Panc1 (cell line): ENCODE measurements around the gene CDC14B. TPM values are rescaled to one million over a fixed set of nuclear protein-coding genes. Genes with fewer than 3 reads are reported as not detected.

Source experiments
- ATAC-seq: fragments of 200-7000 bp; cut with Tn5 transposase; 2 replicates; pipeline ENCODE4 v1.9.1; 2020; ENCODE audit warnings: mild to moderate bottlenecking, moderate library complexity
- BruUV-seq: library from RNA; stranded (reverse); fragments of 400-500 nt; replicated peaks from 2 replicates; lab custom pipeline; 2021; lab: Mats Ljungman, UMichigan
- CTCF ChIA-PET: fragments of 300-600 bp; sonication (Branson Sonifier 250); formaldehyde crosslinking; loops from one replicate; lab custom pipeline; 2022; ENCODE audit warnings: antibody characterized with exemption; lab: Charles Lee
- POLR2A ChIA-PET: fragments of 300-600 bp; sonication (Branson Sonifier 250); formaldehyde crosslinking; loops from one replicate; lab custom pipeline; 2022; ENCODE audit warnings: antibody characterized with exemption; lab: Charles Lee
- DNase-seq: peaks from one replicate; pipeline ENCODE4 v3.0.0-alpha.2; 2010; ENCODE audit warnings: low read depth, low spot score
- H3K27ac ChIP-seq: 2 replicates; pipeline ENCODE4 v1.5.1; 2011; ENCODE audit warnings: mild to moderate bottlenecking, low read length, inconsistent platforms
- H3K27me3 ChIP-seq: fragments of 200-500 bp; sonication (Bioruptor generic); 2 replicates; pipeline ENCODE4 v1.6.0; 2014; ENCODE audit warnings: low read length, inconsistent platforms; ENCODE audit not compliant: control insufficient read depth, insufficient read depth
- H3K36me3 ChIP-seq: fragments of 200-500 bp; sonication (Bioruptor generic); 2 replicates; pipeline ENCODE4 v1.5.1; 2014; ENCODE audit warnings: inconsistent platforms, mild to moderate bottlenecking, low read length, moderate library complexity; ENCODE audit not compliant: control insufficient read depth, insufficient read depth
- H3K4me1 ChIP-seq: 2 replicates; pipeline ENCODE4 v1.5.1; 2011; ENCODE audit warnings: inconsistent platforms, mild to moderate bottlenecking, low read length, moderate library complexity; ENCODE audit not compliant: control insufficient read depth, insufficient read depth
- H3K4me3 ChIP-seq, 2 experiments: 2 replicates each; pipeline ENCODE4 v1.5.1; 2011 to 2012; ENCODE audit warnings: low read depth in 2 of 2, low read length in 2 of 2, mild to moderate bottlenecking in 2 of 2, inconsistent platforms in 1 of 2, moderate library complexity in 1 of 2
- H3K9me3 ChIP-seq: fragments of 200-500 bp; sonication (Bioruptor generic); 2 replicates; pipeline ENCODE4 v1.5.1; 2014; ENCODE audit warnings: low read depth, mild to moderate bottlenecking, inconsistent platforms, low read length, moderate library complexity; ENCODE audit not compliant: control insufficient read depth, insufficient read depth
- POLR2AphosphoS5 ChIP-seq: IDR thresholded peaks from 2 replicates; pipeline ENCODE4 v1.6.1; 2012; ENCODE audit warnings: mild to moderate bottlenecking, low read depth, low read length, moderate library complexity
- SIN3A ChIP-seq: IDR thresholded peaks from 2 replicates; pipeline ENCODE4 v1.6.1; 2012; ENCODE audit warnings: low read depth, mild to moderate bottlenecking, low read length, moderate library complexity, borderline replicate concordance; ENCODE audit not compliant: insufficient read depth
- TCF7L2 ChIP-seq: IDR thresholded peaks from 2 replicates; pipeline ENCODE4 v1.6.1; 2011; ENCODE audit warnings: mild to moderate bottlenecking, low read depth, low read length, inconsistent platforms
- in situ Hi-C: cut with HindIII; loops from 2 replicates; pipeline ENCODE4 v1.10.0; 2016; ENCODE audit warnings: low sequenced_read_pairs, low pct_unique_long_range_greater_than_20kb
- intact Hi-C: fragments of 100-400 bp; cut with micrococcal nuclease; formaldehyde crosslinking; loops from one replicate; pipeline ENCODE4 v1.10.0; 2022; ENCODE audit not compliant: unreplicated experiment
- total RNA-seq: library from RNA; stranded (reverse); gene quantifications from one replicate; pipeline ENCODE4 v1.2.1, GENCODE V29; 2021; ENCODE audit not compliant: unreplicated experiment
- TF ChIP-seq, protein P1 (sequence below), 2 experiments: IDR thresholded peaks; 2 replicates each; pipeline ENCODE4 v1.6.1; 2011 to 2012; ENCODE audit warnings: low read depth in 2 of 2, control low read depth in 1 of 2, low read length in 1 of 2, mild to moderate bottlenecking in 1 of 2, moderate library complexity in 1 of 2; ENCODE audit not compliant: insufficient read depth in 1 of 2
- TF ChIP-seq, protein P2 (sequence below): fragments of 450-650 bp; IDR thresholded peaks from 2 replicates; pipeline ENCODE4 v1.5.1; 2017; ENCODE audit warnings: mild to moderate bottlenecking

CDC14B gene
- total RNA-seq, 1 experiment from 2014 or later = 11.8 TPM

DNA sequence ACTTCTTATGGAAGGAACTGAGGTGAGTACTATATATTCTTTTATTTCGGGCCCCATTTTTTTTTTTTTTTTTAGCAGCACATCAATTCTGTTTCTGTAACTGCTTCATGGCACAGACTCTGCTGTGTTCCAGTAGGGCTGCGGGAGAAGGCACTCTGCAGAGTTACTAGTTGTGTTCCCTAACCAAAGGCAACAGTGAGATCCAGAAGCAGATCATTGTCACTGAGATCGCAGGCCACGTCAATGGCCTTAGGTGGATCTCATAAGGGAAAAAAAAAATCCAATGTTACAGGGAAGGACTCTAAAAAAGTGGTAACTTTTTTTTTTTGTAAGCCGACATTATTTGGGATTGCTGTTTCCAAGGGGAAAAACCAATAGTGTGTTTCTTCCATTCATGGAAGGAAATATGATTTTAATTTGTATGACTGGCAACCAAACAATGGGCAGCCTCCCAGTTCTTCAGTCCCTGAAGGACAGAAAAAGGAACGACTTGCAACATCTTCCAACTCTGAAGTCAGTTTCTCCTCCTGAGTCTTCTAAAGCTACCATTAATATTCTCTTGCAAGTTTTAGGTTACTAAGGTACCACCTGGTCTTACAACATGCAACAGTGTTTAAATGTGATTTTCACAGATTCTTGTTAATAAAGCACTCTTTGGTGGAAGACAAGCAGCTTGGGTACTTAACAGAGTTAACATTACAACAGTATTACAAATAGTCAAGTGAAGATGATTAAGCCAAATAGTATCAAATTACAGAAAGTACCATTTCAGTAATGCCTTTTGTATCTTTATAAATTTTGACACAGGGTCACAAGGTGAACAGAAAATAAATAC lies 116.9 kb downstream of the CDC14B start:
- DNase-seq (no peak), ATAC-seq (no peak)
- BruUV-seq = no TSS peak
- ChIA-PET CTCF (no interaction called here), POLR2A (no interaction called here)
- Histone ChIP-seq H3K27me3 (no peaks in the 10 kb centered on the region), H3K4me1 (no peaks in the 10 kb centered on the region), H3K27ac (no peak overlapping the region), H3K36me3 (no peaks in the 10 kb centered on the region), H3K4me3 (no peak overlapping the region), H3K9me3 (no peaks in the 10 kb centered on the region)
- intact Hi-C loops = no loop called here
- in situ Hi-C loops = no loop called here
- TF ChIP-seq POLR2AphosphoS5 = no peak
- TF ChIP-seq SIN3A = no peak
- TF ChIP-seq, protein P1, sequence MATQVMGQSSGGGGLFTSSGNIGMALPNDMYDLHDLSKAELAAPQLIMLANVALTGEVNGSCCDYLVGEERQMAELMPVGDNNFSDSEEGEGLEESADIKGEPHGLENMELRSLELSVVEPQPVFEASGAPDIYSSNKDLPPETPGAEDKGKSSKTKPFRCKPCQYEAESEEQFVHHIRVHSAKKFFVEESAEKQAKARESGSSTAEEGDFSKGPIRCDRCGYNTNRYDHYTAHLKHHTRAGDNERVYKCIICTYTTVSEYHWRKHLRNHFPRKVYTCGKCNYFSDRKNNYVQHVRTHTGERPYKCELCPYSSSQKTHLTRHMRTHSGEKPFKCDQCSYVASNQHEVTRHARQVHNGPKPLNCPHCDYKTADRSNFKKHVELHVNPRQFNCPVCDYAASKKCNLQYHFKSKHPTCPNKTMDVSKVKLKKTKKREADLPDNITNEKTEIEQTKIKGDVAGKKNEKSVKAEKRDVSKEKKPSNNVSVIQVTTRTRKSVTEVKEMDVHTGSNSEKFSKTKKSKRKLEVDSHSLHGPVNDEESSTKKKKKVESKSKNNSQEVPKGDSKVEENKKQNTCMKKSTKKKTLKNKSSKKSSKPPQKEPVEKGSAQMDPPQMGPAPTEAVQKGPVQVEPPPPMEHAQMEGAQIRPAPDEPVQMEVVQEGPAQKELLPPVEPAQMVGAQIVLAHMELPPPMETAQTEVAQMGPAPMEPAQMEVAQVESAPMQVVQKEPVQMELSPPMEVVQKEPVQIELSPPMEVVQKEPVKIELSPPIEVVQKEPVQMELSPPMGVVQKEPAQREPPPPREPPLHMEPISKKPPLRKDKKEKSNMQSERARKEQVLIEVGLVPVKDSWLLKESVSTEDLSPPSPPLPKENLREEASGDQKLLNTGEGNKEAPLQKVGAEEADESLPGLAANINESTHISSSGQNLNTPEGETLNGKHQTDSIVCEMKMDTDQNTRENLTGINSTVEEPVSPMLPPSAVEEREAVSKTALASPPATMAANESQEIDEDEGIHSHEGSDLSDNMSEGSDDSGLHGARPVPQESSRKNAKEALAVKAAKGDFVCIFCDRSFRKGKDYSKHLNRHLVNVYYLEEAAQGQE (IDR thresholded peaks at IDR 0.05; ENCODE audit: insufficient read depth in 1 of 2, low read depth in 2 of 2, low read length in 1 of 2) = no peak
- TF ChIP-seq, protein P2, sequence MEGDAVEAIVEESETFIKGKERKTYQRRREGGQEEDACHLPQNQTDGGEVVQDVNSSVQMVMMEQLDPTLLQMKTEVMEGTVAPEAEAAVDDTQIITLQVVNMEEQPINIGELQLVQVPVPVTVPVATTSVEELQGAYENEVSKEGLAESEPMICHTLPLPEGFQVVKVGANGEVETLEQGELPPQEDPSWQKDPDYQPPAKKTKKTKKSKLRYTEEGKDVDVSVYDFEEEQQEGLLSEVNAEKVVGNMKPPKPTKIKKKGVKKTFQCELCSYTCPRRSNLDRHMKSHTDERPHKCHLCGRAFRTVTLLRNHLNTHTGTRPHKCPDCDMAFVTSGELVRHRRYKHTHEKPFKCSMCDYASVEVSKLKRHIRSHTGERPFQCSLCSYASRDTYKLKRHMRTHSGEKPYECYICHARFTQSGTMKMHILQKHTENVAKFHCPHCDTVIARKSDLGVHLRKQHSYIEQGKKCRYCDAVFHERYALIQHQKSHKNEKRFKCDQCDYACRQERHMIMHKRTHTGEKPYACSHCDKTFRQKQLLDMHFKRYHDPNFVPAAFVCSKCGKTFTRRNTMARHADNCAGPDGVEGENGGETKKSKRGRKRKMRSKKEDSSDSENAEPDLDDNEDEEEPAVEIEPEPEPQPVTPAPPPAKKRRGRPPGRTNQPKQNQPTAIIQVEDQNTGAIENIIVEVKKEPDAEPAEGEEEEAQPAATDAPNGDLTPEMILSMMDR = no peak
- TF ChIP-seq TCF7L2 = no peak

DNA sequence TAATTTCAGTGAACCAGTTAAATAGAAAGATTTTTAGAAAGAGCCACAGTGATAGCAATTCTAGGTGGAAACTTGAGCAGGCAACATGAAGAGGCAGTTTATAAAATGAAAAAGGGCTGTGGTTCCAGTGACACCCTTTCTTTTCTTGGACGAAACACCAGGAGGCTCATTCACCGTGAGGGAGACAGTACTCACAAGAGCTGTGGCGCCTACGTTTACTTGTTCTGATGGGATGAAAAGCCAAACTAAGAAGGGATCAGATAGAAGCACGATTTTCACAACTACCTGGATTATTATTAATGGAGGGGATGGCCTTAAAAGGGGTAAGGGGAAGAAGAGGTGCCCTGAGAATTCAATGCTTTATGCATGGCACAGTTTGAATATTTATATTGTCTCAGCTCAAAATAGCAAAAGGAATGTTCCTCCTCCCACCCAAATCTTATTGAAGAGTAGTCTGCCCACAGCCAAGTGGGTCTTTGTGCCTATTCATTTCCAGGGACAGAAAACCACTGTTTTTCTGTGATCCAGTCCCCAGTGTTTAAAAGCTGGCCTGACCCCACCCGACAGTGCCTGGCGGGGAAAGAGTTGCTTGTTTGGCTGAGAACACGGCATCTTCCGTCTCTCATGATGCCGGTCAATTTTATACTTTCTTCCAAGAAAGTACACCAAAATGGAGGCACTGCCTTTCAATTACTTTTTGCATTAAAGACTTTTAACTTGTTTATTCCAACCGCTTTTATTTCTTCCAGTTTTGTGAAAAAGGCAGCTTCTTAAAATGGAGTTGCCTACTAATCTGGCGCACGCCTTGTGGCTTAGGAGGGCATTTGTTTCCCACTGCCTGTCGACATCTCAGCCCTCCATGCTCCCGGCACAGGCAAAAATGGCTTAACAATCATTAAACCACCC lies 117.8 kb downstream of the CDC14B start:
- TF ChIP-seq, protein P1 (IDR thresholded peaks at IDR 0.05; ENCODE audit: insufficient read depth in 1 of 2, low read depth in 2 of 2, low read length in 1 of 2) = no peak
- TF ChIP-seq TCF7L2 (no peak), SIN3A (no peak), POLR2AphosphoS5 (no peak)
- TF ChIP-seq, protein P2 = no peak
- H3K27ac ChIP-seq = no peak overlapping the region
- no TSS peak for BruUV-seq
- intact Hi-C loops (no loop called here), in situ Hi-C loops (no loop called here)
- no peaks in the 10 kb centered on the region for H3K36me3 ChIP-seq
- CTCF ChIA-PET = no interaction called here
- no peak overlapping the region for H3K4me3 ChIP-seq
- DNase-seq = no peak
- no peak for ATAC-seq
- POLR2A ChIA-PET = no interaction called here
- H3K27me3 ChIP-seq = no peaks in the 10 kb centered on the region
- no peaks in the 10 kb centered on the region for H3K4me1 ChIP-seq
- H3K9me3 ChIP-seq = no peaks in the 10 kb centered on the region
